GM18858 (cell line): ENCODE measurements around the gene C2CD2.
A peak's percentile ranks its signal among the peaks of the same experiment; 100 is the strongest.
"Not testable (repeated sequence)": the region's sequence is repeated elsewhere in the genome, so short reads cannot be mapped to it uniquely, and the experiment has no call there.

Source experiments
- ATAC-seq: cut with Tn5 transposase; IDR thresholded peaks from one replicate; pipeline ENCODE4 v1.9.1; 2021; ENCODE audit not compliant: unreplicated experiment

Gene C2CD2

GRCh38 chr21:41953831-41954653, at the start of gene C2CD2:
Gene C2CD2 (minus strand): TSS chr21:41954018. CDS start chr21:41953648, 370 bp downstream.
- no peak for ATAC-seq

- no peak for ATAC-seq
Observed at GRCh38 chr21:42003051-42003461, 49.2 kb upstream of the C2CD2 start.

GRCh38 chr21:42002421-42002958, 48.7 kb upstream of the C2CD2 start:
- peak; percentile 69 for ATAC-seq

GRCh38 chr21:42001781-42002180, 48.0 kb upstream of the C2CD2 start:
- ATAC-seq = no peak

GRCh38 chr21:42000908-42001307, 47.1 kb upstream of the C2CD2 start:
- no peak for ATAC-seq

GRCh38 chr21:41997657-41998056, 43.8 kb upstream of the C2CD2 start:
- no peak for ATAC-seq

- ATAC-seq = no peak
Observed at GRCh38 chr21:41995577-41995976, 41.8 kb upstream of the C2CD2 start.

- not testable (repeated sequence) for ATAC-seq
Observed at GRCh38 chr21:41994613-41995012, 40.8 kb upstream of the C2CD2 start.

- ATAC-seq = no peak
Observed at GRCh38 chr21:41993744-41994143, 39.9 kb upstream of the C2CD2 start.

GRCh38 chr21:41992576-41992975, 38.8 kb upstream of the C2CD2 start:
- ATAC-seq = no peak

GRCh38 chr21:41991659-41992058, 37.8 kb upstream of the C2CD2 start:
- no peak for ATAC-seq

GRCh38 chr21:41989698-41990097, 35.9 kb upstream of the C2CD2 start:
- ATAC-seq = no peak

- no peak for ATAC-seq
Observed at GRCh38 chr21:41987310-41987709, 33.5 kb upstream of the C2CD2 start.

GRCh38 chr21:41985662-41986416, 32.0 kb upstream of the C2CD2 start:
- no peak for ATAC-seq

GRCh38 chr21:41983229-41983628, 29.4 kb upstream of the C2CD2 start:
- ATAC-seq = no peak

- no peak for ATAC-seq
Observed at GRCh38 chr21:41980561-41980960, 26.7 kb upstream of the C2CD2 start.

- no peak for ATAC-seq
Observed at GRCh38 chr21:41979751-41980369, 26.0 kb upstream of the C2CD2 start.

- ATAC-seq = no peak
Observed at GRCh38 chr21:41979335-41979734, 25.5 kb upstream of the C2CD2 start.

GRCh38 chr21:41977034-41977950, 23.5 kb upstream of the C2CD2 start:
- no peak for ATAC-seq

- ATAC-seq = no peak
Observed at GRCh38 chr21:41976611-41977010, 22.8 kb upstream of the C2CD2 start.
